AG10803 (cell line): ENCODE measurements around the gene S1PR3.

Experiments
- DNase-seq: peaks from one replicate; pipeline ENCODE4 v3.0.0; 2010; ENCODE audit warnings: low read depth
- H3K4me3 ChIP-seq: 2 replicates; pipeline ENCODE4 v1.5.1; 2011; ENCODE audit warnings: mild to moderate bottlenecking, low read length, control low read depth
- CTCF ChIP-seq: conservative IDR thresholded peaks from 2 replicates; pipeline ENCODE4 v1.5.1; 2011; ENCODE audit warnings: mild to moderate bottlenecking, low read length, control low read depth, inconsistent platforms

Gene S1PR3

DNA sequence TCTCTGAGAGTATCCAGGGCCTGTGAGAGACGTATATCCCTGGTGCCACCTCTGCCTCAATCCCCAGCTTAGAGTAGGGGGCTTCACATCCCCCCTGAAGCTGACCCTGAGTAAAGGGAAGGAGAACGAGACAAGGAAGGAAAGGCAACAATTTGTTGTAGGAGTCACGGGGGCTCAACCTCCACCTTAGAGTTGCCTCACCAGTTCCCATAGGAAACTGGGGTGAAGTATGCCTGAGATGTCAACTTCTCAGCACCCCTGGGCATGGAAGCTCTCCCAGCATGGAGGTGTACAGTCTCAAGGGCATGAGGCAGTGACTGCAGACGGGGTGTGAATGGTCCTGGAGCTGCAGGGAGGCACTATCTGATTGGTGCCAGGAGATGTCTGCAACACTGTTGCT lies 53.6 kb downstream of the S1PR3 start:
- no peak for TF ChIP-seq CTCF
- no peak for DNase-seq
- H3K4me3 ChIP-seq: no peak overlapping the region

- no peak overlapping the region for H3K4me3 ChIP-seq
- no peak for TF ChIP-seq CTCF
- DNase-seq: peak; percentile 60
Measured at GRCh38 chr9:89046832-89047231, 55.6 kb downstream of the S1PR3 start.

DNA sequence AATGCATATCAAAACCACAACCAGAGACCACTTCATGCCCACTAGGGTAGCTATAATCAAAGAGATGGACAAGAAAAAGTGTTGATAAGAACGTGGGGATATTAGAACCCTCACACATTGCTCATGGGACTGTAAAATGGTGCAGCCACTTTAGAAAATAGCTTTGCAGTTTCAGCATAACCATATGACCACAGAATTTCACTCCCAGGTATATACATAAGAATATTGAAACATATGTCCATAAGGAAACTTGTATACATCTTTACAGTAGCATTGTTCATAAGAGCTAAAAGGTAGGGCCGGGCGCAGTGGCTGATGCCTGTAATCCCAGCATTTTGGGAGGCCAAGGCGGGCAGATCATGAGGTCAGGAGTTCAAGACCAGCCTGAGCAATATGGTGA lies 56.4 kb downstream of the S1PR3 start:
- H3K4me3 ChIP-seq: no peak overlapping the region
- no peak for TF ChIP-seq CTCF
- no peak for DNase-seq

DNA sequence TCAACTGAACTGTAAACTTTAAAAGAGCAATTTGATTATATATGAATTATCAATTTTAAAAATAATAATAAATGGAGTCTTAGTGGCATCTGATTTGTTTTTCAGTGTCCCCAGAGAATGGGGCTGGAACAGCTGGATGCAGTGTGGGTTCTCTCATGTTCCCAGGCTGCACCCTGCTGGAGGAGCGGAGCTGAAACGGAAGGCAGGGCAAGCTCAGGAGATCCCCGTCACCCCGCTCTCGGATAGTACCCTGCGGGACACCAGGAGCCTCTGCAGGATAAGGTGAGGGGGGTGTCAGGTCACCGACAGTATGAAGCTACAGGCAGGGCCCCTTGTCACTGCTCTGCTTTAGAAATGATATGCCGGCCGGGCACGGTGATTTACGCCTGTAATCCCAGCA lies 57.3 kb downstream of the S1PR3 start:
- no peak overlapping the region for H3K4me3 ChIP-seq
- no peak for DNase-seq
- no peak for TF ChIP-seq CTCF

- no peak overlapping the region for H3K4me3 ChIP-seq
- no peak for TF ChIP-seq CTCF
- DNase-seq: no peak
Measured at GRCh38 chr9:89049646-89050045, 58.4 kb downstream of the S1PR3 start.

DNA sequence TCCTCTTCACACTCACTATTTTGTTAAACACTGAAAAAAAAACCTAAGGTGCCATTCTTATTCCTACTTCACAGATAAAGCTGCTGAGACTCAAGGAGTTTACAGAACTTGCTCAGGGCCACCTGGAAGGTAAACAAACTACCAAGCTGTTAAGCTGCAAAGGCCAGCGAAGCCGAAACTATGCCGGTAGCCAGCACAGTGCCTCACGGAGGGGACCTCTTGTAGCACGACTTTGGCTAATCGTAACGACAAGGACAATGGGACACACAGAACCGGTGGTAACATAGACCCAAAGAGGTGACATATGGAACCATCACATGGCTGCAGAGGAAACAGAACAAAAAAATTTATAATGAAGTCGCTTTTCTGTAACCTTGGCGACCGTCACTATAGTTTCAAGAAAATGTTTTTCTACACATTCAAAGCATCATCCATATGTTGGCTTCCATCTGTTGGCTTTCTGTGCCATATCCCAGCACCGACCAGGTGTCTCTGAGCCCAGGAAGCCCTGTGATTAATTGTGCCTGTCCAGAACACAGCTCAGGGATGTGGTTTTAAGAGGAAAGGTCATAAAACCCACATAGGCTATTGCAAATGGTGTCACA lies 60.3 kb downstream of the S1PR3 start:
- TF ChIP-seq CTCF: no peak
- no peak for DNase-seq
- no peak overlapping the region for H3K4me3 ChIP-seq

GRCh38 chr9:89052470-89053097 lies 61.3 kb downstream of the S1PR3 start:
- no peak for DNase-seq
- H3K4me3 ChIP-seq: no peak overlapping the region
- no peak for TF ChIP-seq CTCF
